Measurements from ENCODE around the gene MAP3K19. TPM values are rescaled to one million over a fixed set of nuclear protein-coding genes. Genes with fewer than 3 reads are reported as not detected.

MAP3K19 gene
- total and polyA plus RNA-seq, 10 of the 15 experiments (the other 5 are each of a cell fraction or from before 2014, with no cell fraction given), result 0.05 TPM; not detected in 9

DNA sequence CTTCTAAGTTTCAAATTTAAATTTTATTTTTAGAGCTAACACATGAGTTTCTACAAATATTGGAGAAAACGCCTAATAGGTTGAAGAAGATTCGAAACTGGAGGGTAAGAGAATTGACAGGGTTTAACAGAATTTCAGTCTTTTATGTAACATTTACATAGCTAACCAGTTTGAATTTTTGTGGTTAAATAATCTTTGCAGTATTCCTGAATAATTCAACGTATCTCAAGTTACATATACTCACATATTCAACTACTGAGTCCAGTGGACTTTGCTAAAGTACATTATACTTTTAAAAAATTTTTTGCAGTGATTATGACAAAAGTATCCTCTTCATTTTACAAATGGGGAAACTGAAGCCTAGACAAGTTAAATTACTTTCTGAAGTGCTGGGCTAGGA is 94.6 kb downstream of the MAP3K19 start:
- no peaks in the 10 kb centered on the region for H3K79me2 ChIP-seq (ENCODE audit: control insufficient read depth, insufficient read depth, low read length)
- no peak for TF ChIP-seq FOXK2 (IDR thresholded peaks at IDR 0.05)
- no peak for TF ChIP-seq RELA (IDR thresholded peaks at IDR 0.05; ENCODE audit: borderline replicate concordance, partially characterized antibody)
- no peak for TF ChIP-seq NR2C2 (IDR thresholded peaks at IDR 0.05; ENCODE audit: borderline replicate concordance, control insufficient read depth, insufficient read length, low read depth)
- TF ChIP-seq SMAD5 (IDR thresholded peaks at IDR 0.05; ENCODE audit: low read depth), result no peak
- no peak for TF ChIP-seq NFYB (IDR thresholded peaks at IDR 0.05; ENCODE audit: insufficient read depth, low read depth, low read length)
- no peak for TF ChIP-seq ATF7 (IDR thresholded peaks at IDR 0.05; ENCODE audit: low read depth)
- TF ChIP-seq CHD4 (IDR thresholded peaks at IDR 0.05), result no peak
- no peak for TF ChIP-seq CBFB (IDR thresholded peaks at IDR 0.05; ENCODE audit: low read depth)
- no peak for TF ChIP-seq SPI1 (IDR thresholded peaks at IDR 0.05; ENCODE audit: borderline replicate concordance, insufficient read depth, low read depth, low read length)
- no peak for TF ChIP-seq SREBF1 (IDR thresholded peaks at IDR 0.05; ENCODE audit: low read length)
- no peak for TF ChIP-seq POLR2AphosphoS5 (IDR thresholded peaks at IDR 0.05; ENCODE audit: low read length)
- no peak for TF ChIP-seq SIX5 (IDR thresholded peaks at IDR 0.05; ENCODE audit: low read depth, low read length, severe bottlenecking)
- no peaks in the 10 kb centered on the region for H3K4me1 ChIP-seq (ENCODE audit: control insufficient read depth, insufficient read depth, low read length)
- no peak overlapping the region for H2AFZ ChIP-seq (ENCODE audit: control insufficient read depth, low read depth, low read length)
- FAIRE-seq (no peak), ATAC-seq (no peak), DNase-seq (ENCODE audit: low read depth, low spot score) (no peak)
- in situ Hi-C loops (cut with MboI) (no loop called here), intact Hi-C loops (cut with micrococcal nuclease; ENCODE audit: unreplicated experiment) (no loop called here)
- no peaks in the 10 kb centered on the region for H4K20me1 ChIP-seq (ENCODE audit: control insufficient read depth, insufficient read depth)
- H3K27me3 ChIP-seq (replicated peaks in 1 of 2; ENCODE audit: control insufficient read depth in 2 of 2, insufficient read depth in 2 of 2, low read length in 1 of 2), result no peaks in the 10 kb centered on the region
- H3K9ac ChIP-seq (ENCODE audit: control insufficient read depth, insufficient read depth, low read length), result no peak overlapping the region
- WGBS (ENCODE audit: insufficient coverage, insufficient replicate concordance, low lambda C conversion rate, missing lambda C conversion rate), result 97% methylated on average over 3 of the region's 3 CpGs
- H3K4me2 ChIP-seq (ENCODE audit: control insufficient read depth, insufficient read depth), result no peak overlapping the region
- H3K36me3 ChIP-seq (ENCODE audit: control insufficient read depth in 2 of 2, insufficient read depth in 2 of 2, low read length in 1 of 2), result peaks cover 15 to 27% of the 10 kb centered on the region in 2 experiments
- POLR2A ChIA-PET, result no interaction called here
- BruUV-seq (replicated peaks), result no TSS peak
- H3K4me3 ChIP-seq, result no peak overlapping the region
- no peaks in the 10 kb centered on the region for H3K9me3 ChIP-seq (replicated peaks; ENCODE audit: control insufficient read depth, insufficient read depth, low read length)
- H3K27ac ChIP-seq (ENCODE audit: control insufficient read depth, insufficient read depth), result no peak overlapping the region
- SMC1A ChIA-PET (ENCODE audit: uncharacterized antibody, unreplicated experiment), result interaction anchor here (1.1 kb wide), 1 partner anchor 12 kb away, joined by 5 read pairs; no protein-coding TSS in a partner anchor
- RAD21 ChIA-PET (ENCODE audit: unreplicated experiment), result no interaction called here
- CTCF ChIA-PET, result interaction anchor here (1.0 kb wide), 1 partner anchor 36 kb away, joined by 4 read pairs; no protein-coding TSS in a partner anchor

All from GM12878 (cell line).